GM12875 (cell line): ENCODE results near the gene KIAA0040.

Experiments used
- H3K4me3 ChIP-seq: one replicate; pipeline ENCODE4 v1.5.1; 2011; ENCODE audit warnings: low read depth, low read length, control low read depth
- CTCF ChIP-seq: IDR thresholded peaks from 2 replicates; pipeline ENCODE4 v1.5.1; 2011; ENCODE audit warnings: low read depth, mild to moderate bottlenecking, control low read depth, inconsistent platforms, low read length, moderate library complexity, borderline replicate concordance; ENCODE audit not compliant: insufficient read depth

KIAA0040 gene

GRCh38 chr1:175126347-175126746 lies 66.2 kb downstream of the KIAA0040 start:
- H3K4me3 ChIP-seq, result no peak overlapping the region
- TF ChIP-seq CTCF, result no peak

- H3K4me3 ChIP-seq, result no peak overlapping the region
- no peak for TF ChIP-seq CTCF
Measured at GRCh38 chr1:175124861-175125260, 67.7 kb downstream of the KIAA0040 start.

DNA sequence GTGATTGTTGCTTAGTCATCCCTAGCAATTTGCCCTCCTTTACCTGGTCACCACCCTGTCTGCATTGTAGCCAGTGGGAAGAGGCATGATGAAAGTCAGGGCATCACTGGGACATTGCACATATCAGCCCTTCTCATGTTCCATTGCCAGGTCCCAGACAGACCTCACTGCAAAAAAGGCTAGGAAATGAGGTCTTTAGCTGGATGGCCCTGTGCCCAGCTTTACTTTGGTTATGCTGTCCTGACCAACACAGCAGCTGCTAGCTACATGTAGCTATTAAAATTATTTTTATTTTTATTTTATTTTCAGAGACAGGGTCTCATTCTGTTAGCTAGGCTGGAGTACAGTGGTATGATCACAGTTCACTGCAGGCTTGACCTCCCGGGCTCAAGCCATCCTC lies 72.1 kb downstream of the KIAA0040 start:
- TF ChIP-seq CTCF, result no peak
- no peak overlapping the region for H3K4me3 ChIP-seq

GRCh38 chr1:175118375-175119367 lies 73.9 kb downstream of the KIAA0040 start:
- no peak for TF ChIP-seq CTCF
- H3K4me3 ChIP-seq, result no peak overlapping the region

GRCh38 chr1:175116903-175117302 lies 75.7 kb downstream of the KIAA0040 start:
- no peak overlapping the region for H3K4me3 ChIP-seq
- TF ChIP-seq CTCF, result no peak

GRCh38 chr1:175116210-175116798 lies 76.3 kb downstream of the KIAA0040 start:
- no peak overlapping the region for H3K4me3 ChIP-seq
- TF ChIP-seq CTCF, result no peak
